A673 (cell line): ENCODE results near the gene DMXL1. TPM values are rescaled to one million over a fixed set of nuclear protein-coding genes. Genes with fewer than 3 reads are reported as not detected.

Experiments used
- BruUV-seq: library from RNA; stranded (reverse); fragments of 400-500 nt; replicated peaks from 2 replicates; lab custom pipeline; 2021; lab: Mats Ljungman, UMichigan
- CTCF ChIA-PET: fragments of 300-600 bp; sonication (Branson Sonifier 250); formaldehyde crosslinking; loops from one replicate; lab custom pipeline; 2022; ENCODE audit warnings: antibody characterized with exemption; lab: Charles Lee
- POLR2A ChIA-PET: fragments of 300-600 bp; sonication (Branson Sonifier 250); formaldehyde crosslinking; loops from one replicate; lab custom pipeline; 2022; ENCODE audit warnings: antibody characterized with exemption; ENCODE audit not compliant: low non-redundant PET; lab: Charles Lee
- DNase-seq: peaks from one replicate; pipeline ENCODE4 v3.0.0-alpha.2; 2015; ENCODE audit warnings: low spot score
- H3K27ac ChIP-seq: fragments of 200-600 bp; sonication (generic); 2 replicates; pipeline ENCODE4 v1.5.1; 2016; ENCODE audit warnings: mixed run types, low read depth, mild to moderate bottlenecking, mixed read lengths, antibody characterized with exemption, low read length; ENCODE audit not compliant: poor library complexity, severe bottlenecking
- H3K27me3 ChIP-seq: fragments of 200-600 bp; sonication (generic); replicated peaks from 2 replicates; pipeline ENCODE4 v1.6.1; 2017; ENCODE audit warnings: mixed run types, low read depth, mild to moderate bottlenecking, mixed read lengths, antibody characterized with exemption, low read length; ENCODE audit not compliant: insufficient read depth, poor library complexity
- H3K36me3 ChIP-seq: fragments of 200-600 bp; sonication (generic); 2 replicates; pipeline ENCODE4 v1.6.1; 2016; ENCODE audit warnings: mixed run types, mild to moderate bottlenecking, mixed read lengths, antibody characterized with exemption, low read length; ENCODE audit not compliant: insufficient read depth, poor library complexity, severe bottlenecking
- H3K4me1 ChIP-seq: fragments of 200-600 bp; sonication (generic); 2 replicates; pipeline ENCODE4 v1.6.1; 2017; ENCODE audit warnings: mixed run types, mild to moderate bottlenecking, mixed read lengths, antibody characterized with exemption, low read length; ENCODE audit not compliant: insufficient read depth, poor library complexity, severe bottlenecking
- H3K4me3 ChIP-seq: fragments of 200-600 bp; sonication (generic); 2 replicates; pipeline ENCODE4 v1.5.1; 2016; ENCODE audit warnings: low read depth, mixed run types, mild to moderate bottlenecking, mixed read lengths, low read length; ENCODE audit not compliant: poor library complexity, severe bottlenecking
- H3K9me3 ChIP-seq: fragments of 200-600 bp; sonication (generic); 2 replicates; pipeline ENCODE4 v1.6.1; 2016; ENCODE audit warnings: mixed run types, low read depth, mild to moderate bottlenecking, mixed read lengths, antibody characterized with exemption, low read length; ENCODE audit not compliant: poor library complexity, severe bottlenecking
- EZH2 ChIP-seq: fragments of 200-600 bp; sonication (generic); IDR thresholded peaks from 2 replicates; pipeline ENCODE4 v1.6.1; 2017; ENCODE audit warnings: borderline replicate concordance, low read depth, mild to moderate bottlenecking, mixed read lengths, antibody characterized with exemption, low read length; ENCODE audit not compliant: poor library complexity, severe bottlenecking
- intact Hi-C: fragments of 100-400 bp; cut with micrococcal nuclease; formaldehyde crosslinking; loops from one replicate; pipeline ENCODE4 v1.10.0; 2022; ENCODE audit not compliant: unreplicated experiment
- total RNA-seq: library from RNA; stranded (reverse); gene quantifications from 2 replicates; pipeline ENCODE4 v1.2.3, GENCODE V29; 2021
- TF ChIP-seq, protein P1 (sequence below): fragments of 300-800, 200-600 bp; sonication (generic); conservative IDR thresholded peaks from 2 replicates; pipeline ENCODE4 v1.5.1; 2017; ENCODE audit warnings: low read depth, mild to moderate bottlenecking, antibody characterized with exemption, low read length, moderate library complexity, mixed read lengths

DMXL1 gene
- total RNA-seq, 1 experiment from 2014 or later = 30.9 TPM

DNA sequence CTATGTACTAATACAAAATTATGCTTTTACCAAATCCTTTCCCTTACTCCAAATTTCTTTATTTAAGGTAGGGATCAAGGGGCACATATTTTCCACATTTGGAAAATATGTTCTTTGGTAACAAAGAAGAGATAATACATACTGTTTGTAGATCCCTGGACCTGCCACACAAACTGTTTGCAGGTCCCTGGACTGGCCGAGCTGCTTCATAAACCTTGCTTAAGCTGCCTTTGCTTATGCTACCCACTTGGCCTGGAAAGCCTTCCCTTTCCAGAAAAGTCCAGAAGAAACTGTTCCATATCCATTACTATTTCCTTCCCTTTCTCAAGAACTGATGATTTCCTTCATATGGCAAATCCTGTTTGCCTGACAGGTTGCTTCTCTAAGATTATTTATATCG is 22.6 kb upstream of the DMXL1 start:
- no peak for DNase-seq
- CTCF ChIA-PET = no interaction called here
- Histone ChIP-seq H3K27ac (no peak overlapping the region), H3K27me3 (no peaks in the 10 kb centered on the region), H3K4me1 (peaks cover 7% of the 10 kb centered on the region), H3K4me3 (no peak overlapping the region), H3K9me3 (no peaks in the 10 kb centered on the region), H3K36me3 (no peaks in the 10 kb centered on the region)
- BruUV-seq = no TSS peak
- intact Hi-C loops = no loop called here
- no peak for TF ChIP-seq EZH2
- TF ChIP-seq, protein P1, sequence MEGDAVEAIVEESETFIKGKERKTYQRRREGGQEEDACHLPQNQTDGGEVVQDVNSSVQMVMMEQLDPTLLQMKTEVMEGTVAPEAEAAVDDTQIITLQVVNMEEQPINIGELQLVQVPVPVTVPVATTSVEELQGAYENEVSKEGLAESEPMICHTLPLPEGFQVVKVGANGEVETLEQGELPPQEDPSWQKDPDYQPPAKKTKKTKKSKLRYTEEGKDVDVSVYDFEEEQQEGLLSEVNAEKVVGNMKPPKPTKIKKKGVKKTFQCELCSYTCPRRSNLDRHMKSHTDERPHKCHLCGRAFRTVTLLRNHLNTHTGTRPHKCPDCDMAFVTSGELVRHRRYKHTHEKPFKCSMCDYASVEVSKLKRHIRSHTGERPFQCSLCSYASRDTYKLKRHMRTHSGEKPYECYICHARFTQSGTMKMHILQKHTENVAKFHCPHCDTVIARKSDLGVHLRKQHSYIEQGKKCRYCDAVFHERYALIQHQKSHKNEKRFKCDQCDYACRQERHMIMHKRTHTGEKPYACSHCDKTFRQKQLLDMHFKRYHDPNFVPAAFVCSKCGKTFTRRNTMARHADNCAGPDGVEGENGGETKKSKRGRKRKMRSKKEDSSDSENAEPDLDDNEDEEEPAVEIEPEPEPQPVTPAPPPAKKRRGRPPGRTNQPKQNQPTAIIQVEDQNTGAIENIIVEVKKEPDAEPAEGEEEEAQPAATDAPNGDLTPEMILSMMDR = no peak
- POLR2A ChIA-PET = no interaction called here

GRCh38 chr5:119049824-119050449 is 20.9 kb upstream of the DMXL1 start:
- CTCF ChIA-PET = no interaction called here

GRCh38 chr5:119054101-119054500 is 16.8 kb upstream of the DMXL1 start:
- TF ChIP-seq, protein P1 = no peak
- TF ChIP-seq EZH2 = no peak
- no peak for DNase-seq
- Histone ChIP-seq H3K36me3 (no peaks in the 10 kb centered on the region), H3K4me3 (no peak overlapping the region), H3K27ac (no peak overlapping the region), H3K9me3 (no peaks in the 10 kb centered on the region), H3K4me1 (peaks cover 7% of the 10 kb centered on the region), H3K27me3 (no peaks in the 10 kb centered on the region)
- BruUV-seq = no TSS peak
- intact Hi-C loops = no loop called here
- POLR2A ChIA-PET = no interaction called here
- CTCF ChIA-PET = no interaction called here

More at GRCh38 chr5:119049824-119050449, 20.9 kb upstream of the DMXL1 start:
- TF ChIP-seq EZH2 = no peak
- TF ChIP-seq, protein P1 = no peak
- Histone ChIP-seq H3K27me3 (no peaks in the 10 kb centered on the region), H3K4me3 (no peak overlapping the region), H3K36me3 (no peaks in the 10 kb centered on the region), H3K9me3 (no peaks in the 10 kb centered on the region), H3K27ac (no peak overlapping the region), H3K4me1 (peaks cover 7% of the 10 kb centered on the region)
- intact Hi-C loops = no loop called here
- no TSS peak for BruUV-seq
- POLR2A ChIA-PET = no interaction called here
- no peak for DNase-seq
